NCI-H146 treated with DMSO at 0.1 percent for 48 hours (cell line): ENCODE measurements around the gene RIPOR2.

Source experiments
- DNase-seq: peaks from one replicate; lab custom pipeline; 2025; ENCODE audit not compliant: unreplicated experiment; lab: John Stamatoyannopoulos, UW

The RIPOR2 gene

DNA sequence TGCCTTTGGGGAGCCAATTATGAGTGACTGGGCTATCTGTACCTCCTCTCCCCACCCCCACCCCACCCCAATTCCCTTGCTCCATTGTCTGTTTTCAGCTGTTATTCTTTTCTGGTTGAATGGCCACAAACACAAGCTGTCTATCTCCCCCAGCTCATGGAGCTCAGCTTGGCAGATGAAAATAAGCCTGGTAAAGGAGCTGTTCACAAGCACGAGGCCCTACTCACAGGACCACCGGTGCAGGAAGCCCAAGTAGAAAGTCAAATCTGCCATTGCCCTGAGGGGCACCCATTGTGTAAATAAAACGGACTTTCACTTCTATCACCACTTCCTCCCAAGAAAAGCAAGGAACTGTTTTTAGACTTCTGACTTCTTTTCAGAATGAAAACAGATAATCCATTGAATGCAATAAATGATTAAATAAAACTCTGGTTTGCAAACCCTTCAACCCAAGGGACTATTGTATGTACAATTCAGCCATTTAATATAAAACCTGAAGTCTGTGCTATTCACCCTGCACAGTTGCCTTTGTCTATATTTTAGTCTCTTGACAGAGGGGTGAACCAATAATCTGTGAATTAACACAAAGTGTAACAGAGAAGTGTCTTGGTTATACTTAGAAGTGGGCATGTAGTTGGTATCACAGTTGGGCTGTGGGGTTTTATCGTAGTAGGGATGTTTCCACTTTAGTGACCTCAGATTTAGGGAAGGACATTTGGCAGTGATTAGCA, 27.7 kb downstream of the RIPOR2 start:
- DNase-seq, result no peak

DNA sequence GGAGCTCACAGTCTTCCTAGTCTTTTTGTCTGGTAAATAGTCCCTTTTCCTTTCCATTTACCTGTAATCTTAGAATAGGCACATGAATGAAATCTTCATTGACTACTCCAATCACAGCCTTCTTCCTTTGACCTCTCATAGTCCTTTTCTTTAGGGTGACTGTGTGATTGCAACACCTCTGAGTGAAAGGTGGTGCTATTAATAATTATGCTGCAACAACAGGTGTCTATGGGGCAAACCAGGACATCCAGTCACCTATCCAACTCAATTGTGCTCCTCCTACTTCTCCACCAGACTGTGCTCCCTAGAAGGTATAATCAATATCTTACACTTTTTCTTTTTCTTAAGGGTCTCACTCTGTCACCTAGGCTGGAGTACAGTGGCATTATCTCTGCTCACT, 29.4 kb downstream of the RIPOR2 start:
- DNase-seq, result no peak

DNA sequence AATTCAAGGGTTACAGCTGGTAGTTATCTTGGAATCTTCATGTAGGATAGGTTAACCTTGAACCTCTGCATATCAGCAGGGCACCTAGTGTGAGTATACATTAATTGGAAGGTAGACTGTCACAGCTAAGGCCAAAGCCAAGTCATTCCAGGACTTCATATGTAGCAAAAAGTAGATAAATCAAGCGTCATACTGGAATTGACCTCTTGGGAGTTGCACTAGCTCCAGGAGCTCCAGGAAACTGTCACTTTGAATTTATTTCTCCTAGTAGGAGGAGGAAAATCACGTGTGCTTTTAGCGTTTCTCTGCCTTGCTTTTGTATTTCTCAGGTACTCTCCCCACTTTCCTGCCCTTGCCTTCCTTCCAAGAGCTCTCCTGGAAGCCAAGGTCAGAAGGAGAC, 30.3 kb downstream of the RIPOR2 start:
- no peak for DNase-seq

DNA sequence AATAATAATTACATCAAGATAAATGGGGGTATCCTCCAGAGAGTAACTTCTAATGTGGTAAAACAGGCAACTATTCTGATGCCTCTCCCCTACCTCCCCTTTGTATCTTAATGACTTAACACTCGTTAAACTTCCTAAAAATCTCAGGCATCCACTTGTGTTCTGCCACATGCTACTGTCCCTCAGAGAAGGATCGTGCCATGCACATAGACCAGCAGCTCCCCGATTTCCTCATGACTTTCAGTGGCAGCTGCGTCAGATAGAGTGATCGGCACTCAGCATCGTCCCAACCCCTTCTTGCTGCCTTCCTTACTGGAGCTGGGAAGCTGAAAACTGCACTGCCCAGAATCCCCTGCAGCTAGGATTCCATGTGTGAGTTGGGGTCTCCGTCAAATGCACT, 32.1 kb downstream of the RIPOR2 start:
- DNase-seq, result no peak

DNA sequence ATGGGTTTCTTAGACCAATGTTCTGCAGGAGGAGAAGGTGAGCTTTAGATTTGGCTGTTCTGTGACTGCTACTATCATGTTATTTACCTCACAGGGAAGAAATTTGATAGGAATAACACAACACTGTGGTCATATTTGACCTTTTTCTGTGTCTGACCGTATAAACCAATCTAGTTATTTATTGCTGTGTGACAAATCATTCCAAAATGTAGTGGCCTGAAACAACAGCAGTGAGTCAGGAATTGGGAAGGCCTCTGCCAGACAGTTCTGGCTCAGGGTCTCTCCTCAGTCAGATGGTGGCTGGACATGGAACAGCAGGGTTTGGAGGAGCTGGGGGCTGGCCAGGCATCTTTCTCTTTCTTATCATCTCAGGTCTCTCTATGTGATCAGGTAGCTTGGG, 33.0 kb downstream of the RIPOR2 start:
- DNase-seq, result no peak

DNA sequence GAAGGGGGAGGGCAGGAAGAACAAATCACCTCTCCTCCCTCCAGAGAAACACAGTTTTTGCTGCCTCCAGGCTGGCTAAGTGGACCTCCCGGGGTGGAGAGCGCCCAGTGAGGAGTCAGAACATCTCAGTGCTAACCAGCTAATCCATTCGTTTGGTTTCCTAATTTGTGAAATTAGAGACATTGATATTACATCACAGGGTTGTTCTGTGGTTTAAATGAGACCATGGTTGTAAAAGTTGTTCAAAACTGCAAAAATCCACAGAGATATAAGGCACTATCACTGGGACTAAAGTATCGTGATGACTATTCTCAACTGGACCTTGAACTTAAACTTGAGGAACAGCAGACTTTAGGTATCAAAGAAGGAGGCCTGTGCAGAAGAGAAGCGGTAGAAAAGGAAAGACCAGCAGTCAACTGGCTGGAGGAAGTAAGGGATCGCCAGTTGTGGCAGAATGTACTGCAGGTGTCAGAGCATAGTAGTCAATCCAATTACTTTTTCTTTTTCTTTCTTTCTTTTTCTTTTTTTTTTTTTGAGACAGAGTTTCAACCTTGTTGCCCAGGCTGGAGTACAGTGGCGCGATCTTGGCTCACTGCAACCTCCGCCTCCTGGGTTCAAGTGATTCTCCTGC, 33.9 kb downstream of the RIPOR2 start:
- DNase-seq, result no peak

DNA sequence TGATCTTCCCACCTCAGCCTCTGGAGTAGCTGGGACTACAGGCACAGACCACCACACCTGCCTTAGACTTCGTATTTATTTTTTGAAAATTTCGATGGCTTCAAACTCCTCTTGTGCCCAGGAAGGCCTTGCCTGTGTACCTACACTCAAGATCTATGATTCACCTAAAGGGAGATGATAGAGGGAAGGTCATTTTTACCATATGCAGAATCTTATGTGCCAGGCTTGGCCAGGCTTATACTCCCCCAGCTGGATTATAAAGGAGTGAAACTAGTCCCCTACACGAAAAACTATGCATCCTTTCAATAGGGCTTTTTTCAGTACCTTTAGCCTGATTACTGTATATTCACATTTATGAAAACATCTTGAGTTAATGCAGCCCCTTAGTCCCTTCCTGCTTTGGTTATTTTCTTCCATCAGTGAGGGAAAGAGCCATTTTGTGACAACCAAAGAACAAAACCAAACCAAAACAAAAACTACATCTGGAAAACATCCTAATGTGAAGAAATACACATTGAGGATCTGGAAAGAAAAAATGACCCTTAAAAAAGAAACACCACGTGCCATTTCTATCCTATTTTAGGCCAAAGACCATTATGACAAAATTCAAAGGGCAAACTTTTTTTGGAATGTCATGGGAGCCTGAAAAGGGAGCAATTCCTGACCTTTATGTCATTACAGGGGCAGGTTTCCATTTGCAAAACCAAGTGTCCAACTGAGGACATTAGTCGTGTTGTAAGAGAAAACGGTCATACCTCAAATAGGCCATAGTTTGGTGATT, 34.7 kb downstream of the RIPOR2 start:
- no peak for DNase-seq

DNA sequence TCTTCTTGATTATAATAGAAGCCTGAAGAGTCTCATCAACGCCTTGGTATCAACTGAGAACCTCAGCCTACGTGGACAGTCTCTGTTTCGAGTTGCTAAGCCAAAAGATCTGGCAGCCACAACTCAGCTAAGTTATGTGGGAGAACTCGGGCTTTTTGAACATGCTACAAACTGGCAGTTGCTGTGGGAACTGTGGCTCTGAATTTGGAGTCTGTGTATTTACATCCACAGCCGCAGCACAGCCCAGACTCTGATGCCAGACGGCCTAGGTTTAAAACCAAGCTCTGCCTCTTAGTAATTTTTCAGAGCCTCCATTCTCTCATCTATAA, 35.8 kb downstream of the RIPOR2 start:
- DNase-seq, result no peak

DNA sequence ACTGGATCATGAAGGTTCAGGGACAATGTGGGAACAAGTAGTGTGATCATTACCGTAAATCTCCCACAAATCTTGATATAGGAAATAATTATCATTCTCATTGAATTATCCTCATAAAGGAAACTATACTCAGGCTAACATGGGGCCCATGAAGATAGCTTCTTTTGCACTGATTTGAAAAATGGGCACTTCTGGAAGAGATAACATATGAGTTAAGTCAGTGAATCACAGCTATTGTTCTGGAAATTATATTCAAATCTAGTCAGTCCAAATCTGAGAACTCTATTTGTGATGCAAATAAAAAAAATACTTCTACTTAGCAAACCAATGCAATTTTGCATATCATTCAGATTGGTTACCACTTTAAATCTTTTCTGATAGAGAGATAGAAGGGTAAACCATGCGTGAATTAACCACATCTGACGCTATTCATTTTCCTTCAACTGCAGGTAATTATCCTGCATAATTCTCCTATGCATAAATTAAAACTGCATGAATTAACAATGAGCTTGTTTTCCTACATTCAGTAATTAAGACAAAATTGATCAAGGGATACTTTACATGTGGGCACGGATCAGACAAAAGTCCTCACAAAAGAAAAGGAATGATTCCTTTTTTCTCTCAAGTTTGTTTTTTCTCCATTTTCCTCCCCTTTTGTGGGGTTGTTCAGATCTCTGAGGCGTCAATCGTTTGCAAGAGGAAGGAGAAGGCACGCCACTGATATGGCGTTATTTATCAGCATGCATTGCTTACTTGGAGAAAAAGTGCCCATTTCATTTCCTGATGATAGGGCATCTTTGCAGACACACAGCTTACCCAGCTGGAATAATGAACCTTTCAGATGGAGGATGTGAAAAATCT, 36.4 kb downstream of the RIPOR2 start:
- no peak for DNase-seq

DNA sequence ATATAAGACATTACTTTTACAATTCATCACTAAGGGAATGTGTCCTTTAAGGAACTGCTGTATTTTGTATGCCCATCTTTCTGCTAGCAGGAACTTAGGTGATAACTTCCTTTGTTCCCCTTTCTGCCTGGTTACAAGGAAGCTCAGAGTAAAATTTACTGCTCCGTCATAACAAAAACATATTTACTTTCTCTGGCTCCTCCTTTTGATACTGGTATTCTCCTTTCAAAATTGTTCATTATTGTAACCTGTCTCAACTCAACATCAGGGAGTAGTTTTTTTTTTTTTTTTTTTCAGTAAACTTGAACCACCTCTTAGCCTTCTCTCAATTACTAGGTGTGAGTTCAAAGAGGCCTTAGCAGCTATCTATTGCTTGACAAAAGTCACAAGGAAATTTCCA, 37.1 kb downstream of the RIPOR2 start:
- DNase-seq, result no peak

DNA sequence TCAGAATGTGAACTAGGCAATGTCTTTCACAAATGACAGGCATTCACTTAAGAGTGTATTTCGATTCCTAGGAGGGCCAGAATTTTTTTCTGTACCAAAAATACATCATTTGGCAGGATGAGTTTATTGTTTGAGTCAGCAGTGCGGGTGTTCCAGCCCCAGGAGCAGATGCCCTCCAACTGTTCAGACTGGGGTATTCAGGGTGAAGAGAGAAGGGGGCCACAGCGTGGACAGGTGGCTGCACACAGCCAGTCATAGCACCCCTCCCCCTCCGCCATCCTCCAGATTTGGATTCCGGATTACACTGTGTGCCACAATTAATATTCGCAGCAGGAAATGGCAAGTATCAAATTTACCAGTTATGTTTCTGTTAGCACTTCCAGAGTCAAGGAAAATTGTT, 38.6 kb downstream of the RIPOR2 start:
- no peak for DNase-seq

DNA sequence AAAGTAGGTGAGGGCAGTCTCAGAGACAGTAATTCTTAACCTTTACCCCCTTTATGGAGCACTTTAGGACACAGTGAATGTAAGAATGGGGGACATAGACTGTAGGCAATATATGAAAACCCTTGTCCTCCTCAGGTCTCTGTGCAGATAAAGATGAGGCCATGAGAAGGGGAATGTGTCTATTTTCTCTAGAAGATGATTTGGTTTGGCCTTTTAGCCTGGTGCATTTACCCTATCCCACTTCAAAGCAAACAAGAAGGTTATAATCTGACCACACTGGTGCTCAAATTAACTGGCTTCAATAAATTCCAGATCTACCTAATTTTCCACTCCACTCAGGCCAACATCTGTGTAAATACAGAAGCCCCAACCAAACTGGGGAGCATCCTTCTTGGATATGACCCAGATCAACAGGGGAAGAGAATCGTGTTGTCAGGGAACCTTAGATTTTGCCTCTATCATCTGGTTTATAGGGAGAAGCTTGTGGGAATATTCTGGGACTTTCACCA, 42.4 kb downstream of the RIPOR2 start:
- DNase-seq, result no peak

DNA sequence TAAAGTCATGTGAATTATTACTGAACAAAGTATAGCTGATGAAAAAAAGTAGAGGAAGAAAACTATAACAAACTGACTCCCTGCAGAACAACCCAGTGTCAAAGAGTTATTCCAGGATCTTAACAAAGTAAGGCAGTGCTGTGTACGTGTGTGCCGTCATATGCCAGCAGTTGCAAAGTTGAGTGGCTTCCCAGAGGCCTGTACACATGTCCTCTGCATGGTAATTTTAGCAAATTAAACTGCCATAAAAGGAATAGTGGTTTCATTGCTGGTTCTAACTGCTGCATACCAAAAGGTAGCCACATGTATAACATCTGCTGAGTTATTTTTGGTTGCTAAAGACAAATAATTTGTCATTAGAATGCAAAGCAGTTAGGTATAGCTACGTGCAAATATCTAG, 44.8 kb downstream of the RIPOR2 start:
- DNase-seq, result no peak

DNA sequence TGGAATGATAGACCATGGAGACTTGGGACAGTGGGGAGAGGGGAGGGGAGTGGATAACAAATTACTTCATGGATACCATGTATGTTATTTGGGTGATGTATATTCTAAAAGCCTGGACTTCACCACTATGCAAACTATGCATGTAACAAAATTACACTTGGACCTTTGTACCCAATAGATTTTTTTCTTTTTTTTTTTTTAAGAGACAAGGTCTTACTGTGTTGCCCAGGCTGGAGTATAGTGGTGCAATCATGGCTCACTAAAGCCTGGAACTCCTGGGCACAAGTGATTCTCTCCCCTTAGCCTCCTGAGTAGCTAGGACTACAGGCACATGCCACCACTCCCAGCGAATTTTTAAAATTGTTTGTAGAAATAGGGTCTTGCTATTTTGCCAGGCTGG, 45.3 kb downstream of the RIPOR2 start:
- DNase-seq, result no peak

DNA sequence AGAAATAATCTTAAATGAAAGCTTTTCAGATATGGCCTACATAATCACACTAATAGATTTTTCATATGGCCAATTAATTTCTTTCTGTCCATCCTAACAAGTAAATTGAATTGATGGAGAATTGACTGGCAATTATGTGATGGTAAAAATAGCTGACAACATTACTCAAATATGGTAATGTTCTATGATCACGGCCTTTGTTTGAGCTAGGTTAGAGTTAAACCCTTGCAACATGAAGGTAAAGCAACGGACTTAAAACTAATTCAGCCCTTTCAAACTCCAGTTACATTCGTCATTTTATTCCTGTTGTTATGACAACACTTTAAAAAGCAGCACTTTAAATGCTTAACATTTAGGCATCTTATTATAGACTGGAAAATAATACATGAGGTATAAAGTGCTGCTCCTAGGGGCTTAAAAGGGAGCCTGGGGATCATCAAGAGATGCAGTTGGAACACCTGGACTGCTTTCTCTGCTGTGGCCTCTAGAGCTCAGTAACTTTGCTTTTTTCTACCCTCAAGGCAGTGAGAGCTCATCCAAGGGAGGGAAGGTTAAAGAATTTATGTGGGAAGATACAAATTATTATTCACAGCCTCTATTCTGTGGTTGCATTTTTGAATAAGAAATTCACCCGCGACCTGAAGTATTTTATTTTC, 46.9 kb downstream of the RIPOR2 start:
- no peak for DNase-seq

DNA sequence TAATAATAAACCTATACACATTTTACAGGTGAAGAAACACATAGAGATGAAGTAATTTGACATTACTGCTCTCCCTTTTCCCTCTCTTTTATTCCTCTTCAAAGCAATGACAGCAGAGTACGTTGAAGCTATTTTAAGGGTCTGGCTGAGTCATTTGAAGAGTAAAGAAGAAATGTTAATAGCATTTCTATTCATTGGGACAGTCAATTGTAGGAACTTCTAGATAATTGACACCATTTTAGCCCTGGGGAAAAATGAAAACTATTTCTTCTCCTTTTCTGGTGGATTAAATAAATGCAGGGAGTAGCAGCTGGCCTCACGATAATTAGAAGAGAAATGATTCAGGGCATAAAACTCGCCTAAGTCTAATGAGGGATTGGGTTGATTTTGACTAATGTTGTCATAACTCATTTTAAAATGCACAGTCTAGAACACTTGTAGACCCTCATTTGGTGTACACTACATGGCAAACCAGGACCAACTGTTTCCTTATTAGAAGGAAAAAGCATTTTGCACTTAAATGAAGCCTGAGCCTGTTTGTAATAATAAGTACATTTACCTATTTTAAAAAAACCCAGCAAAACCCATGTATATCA, 48.1 kb downstream of the RIPOR2 start:
- DNase-seq, result no peak

DNA sequence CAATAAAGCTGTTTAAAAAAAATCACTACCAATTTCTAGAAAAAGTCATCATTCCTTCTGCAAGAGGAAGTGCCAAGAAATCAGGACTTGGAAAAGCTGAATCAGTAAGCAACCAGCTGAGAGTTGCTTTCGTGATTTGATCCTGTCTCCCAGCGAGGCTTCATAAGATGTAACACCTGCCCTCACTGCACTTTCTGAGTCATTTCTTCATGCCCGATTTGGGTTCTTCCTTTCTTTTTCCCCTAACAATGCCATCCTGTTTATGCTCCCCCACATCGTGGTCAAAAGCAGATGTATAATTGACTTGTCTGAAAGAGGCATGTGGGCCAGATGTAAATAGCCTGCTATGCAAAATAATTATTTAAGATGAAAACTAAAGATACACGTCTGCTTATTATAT, 52.1 kb downstream of the RIPOR2 start:
- DNase-seq, result no peak

DNA sequence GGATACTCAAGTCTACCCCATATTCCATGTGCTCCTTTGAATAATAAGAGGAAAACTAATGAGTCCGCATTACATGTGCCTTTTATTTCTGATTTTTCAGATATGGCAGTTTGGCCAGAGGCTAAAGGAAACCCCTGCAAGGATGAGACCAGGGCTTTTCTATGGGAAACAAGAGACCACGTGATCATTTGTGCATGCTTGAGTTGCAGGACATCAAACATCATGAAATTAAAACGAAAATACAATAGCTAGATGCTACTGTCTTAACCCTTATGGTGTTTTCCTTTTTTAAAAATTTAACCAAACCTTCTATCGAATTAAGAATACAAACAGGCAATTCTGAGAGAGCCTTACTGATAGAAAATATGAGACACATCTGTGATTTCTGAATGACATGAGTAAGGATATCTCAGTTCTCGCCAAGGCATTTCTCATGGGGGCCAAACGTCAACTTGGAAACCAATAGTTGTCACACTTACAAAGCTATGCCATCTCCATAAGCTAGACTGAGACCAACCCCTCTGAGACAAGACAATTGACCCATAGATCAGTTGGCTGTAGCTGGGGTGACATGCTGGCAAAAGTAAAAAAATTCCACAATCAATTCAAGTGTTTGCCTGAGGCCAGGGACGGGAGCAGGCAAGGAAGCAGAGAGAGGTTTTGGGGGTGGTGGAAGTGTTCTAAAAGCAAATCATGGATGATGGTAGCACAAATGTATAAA, 52.8 kb downstream of the RIPOR2 start:
- no peak for DNase-seq

DNA sequence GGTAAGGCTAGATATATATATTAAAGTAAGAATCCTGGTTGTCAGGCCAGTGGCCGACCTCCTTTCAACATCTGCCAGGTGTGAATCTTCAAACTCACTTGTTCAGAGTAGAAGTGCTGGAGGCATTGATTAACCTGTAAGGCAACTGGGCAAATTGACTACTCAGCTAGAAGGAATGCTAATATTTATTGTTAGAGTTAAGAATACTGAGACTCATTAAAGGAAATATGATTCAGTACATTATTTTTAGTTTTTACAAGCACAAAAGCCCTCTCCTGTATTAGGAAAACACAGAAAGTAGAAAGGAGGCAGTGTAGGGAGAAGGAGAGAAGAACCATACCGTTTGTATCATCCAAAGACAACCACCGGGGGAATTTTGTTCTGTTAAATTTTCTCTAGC, 53.5 kb downstream of the RIPOR2 start:
- no peak for DNase-seq

DNA sequence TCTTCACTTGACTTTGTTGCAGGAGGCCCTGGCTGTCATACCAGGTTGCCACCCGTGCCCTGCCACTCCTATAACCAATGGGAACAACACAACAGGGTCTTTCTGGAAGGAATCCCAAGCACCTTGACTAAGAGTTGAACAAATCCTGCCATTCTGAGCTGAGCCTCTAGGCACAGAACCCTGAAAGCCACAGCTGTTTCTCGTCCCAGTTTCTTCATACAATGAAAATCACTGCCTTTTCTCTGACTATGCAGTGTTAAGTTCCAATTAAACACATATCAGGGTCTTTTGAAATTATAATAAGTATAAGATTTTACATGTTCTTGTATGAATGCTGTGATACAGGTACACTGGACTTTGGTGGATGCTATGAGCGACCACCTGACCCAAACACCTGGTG, 54.4 kb downstream of the RIPOR2 start:
- DNase-seq, result no peak
